HUDEP-2 (cell line): ENCODE data around the gene GNAS.

Experiments used
- DNase-seq, 76 experiments: peaks; one replicate each; lab custom pipeline; 2025; ENCODE audit not compliant: unreplicated experiment in 76 of 76; lab: John Stamatoyannopoulos, UW

GNAS gene

GRCh38 chr20:58894652-58895447 is 42.3 kb downstream of the GNAS start:
- DNase-seq, result no peak

GRCh38 chr20:58895448-58896180 is 43.1 kb downstream of the GNAS start:
- DNase-seq, result no peak

- DNase-seq, result no peak
Measured at GRCh38 chr20:58896820-58897219, 44.3 kb downstream of the GNAS start.

- no peak for DNase-seq
Measured at GRCh38 chr20:58897488-58897887, 45.0 kb downstream of the GNAS start.

GRCh38 chr20:58898629-58899408 is 46.3 kb downstream of the GNAS start:
- no peak for DNase-seq

GRCh38 chr20:58899512-58899911 is 47.0 kb downstream of the GNAS start:
- DNase-seq, result no peak

GRCh38 chr20:58900397-58900796 is 47.9 kb downstream of the GNAS start:
- no peak for DNase-seq

- DNase-seq, result no peak
Measured at GRCh38 chr20:58901488-58902402, 49.2 kb downstream of the GNAS start.

- DNase-seq, result no peak
Measured at GRCh38 chr20:58903614-58904013, 51.1 kb downstream of the GNAS start.

- DNase-seq, result no peak
Measured at GRCh38 chr20:58905236-58905635, 52.7 kb downstream of the GNAS start.

GRCh38 chr20:58906111-58906510 is 53.6 kb downstream of the GNAS start:
- no peak for DNase-seq

- DNase-seq, result no peak
Measured at GRCh38 chr20:58906894-58907293, 54.4 kb downstream of the GNAS start.

GRCh38 chr20:58907320-58908137 is 55.0 kb downstream of the GNAS start:
- peak in 17 of 76 experiments; percentile 5 to 61 (median 25) for DNase-seq

- DNase-seq, result no peak
Measured at GRCh38 chr20:58908221-58908620, 55.7 kb downstream of the GNAS start.

GRCh38 chr20:58908941-58909340 is 56.4 kb downstream of the GNAS start:
- no peak for DNase-seq

- no peak for DNase-seq
Measured at GRCh38 chr20:58909585-58909984, 57.1 kb downstream of the GNAS start.

- no peak for DNase-seq
Measured at GRCh38 chr20:58910473-58910872, 58.0 kb downstream of the GNAS start.

- DNase-seq, result no peak
Measured at GRCh38 chr20:58911309-58911708, 58.8 kb downstream of the GNAS start.

GRCh38 chr20:58911970-58912369 is 59.5 kb downstream of the GNAS start:
- DNase-seq, result no peak
